HUDEP-2 (cell line): ENCODE measurements around the gene ROBO1.

Experiments used
- DNase-seq, 76 experiments: peaks; one replicate each; lab custom pipeline; 2025; ENCODE audit not compliant: unreplicated experiment in 76 of 76; lab: John Stamatoyannopoulos, UW

ROBO1 gene

GRCh38 chr3:78940128-78940527 lies 827.7 kb downstream of the ROBO1 start:
- DNase-seq: no peak

GRCh38 chr3:78937475-78937874 lies 830.3 kb downstream of the ROBO1 start:
- DNase-seq: no peak

GRCh38 chr3:78927759-78928158 lies 840.0 kb downstream of the ROBO1 start:
- DNase-seq: no peak

- DNase-seq: no peak
Measured at GRCh38 chr3:78926523-78926922, 841.3 kb downstream of the ROBO1 start.

- no peak for DNase-seq
Measured at GRCh38 chr3:78924711-78925110, 843.1 kb downstream of the ROBO1 start.

GRCh38 chr3:78919021-78919755 lies 848.6 kb downstream of the ROBO1 start:
- no peak for DNase-seq

GRCh38 chr3:78918361-78919020 lies 849.3 kb downstream of the ROBO1 start:
- DNase-seq: no peak

GRCh38 chr3:78917536-78917935 lies 850.3 kb downstream of the ROBO1 start:
- DNase-seq: no peak

- no peak for DNase-seq
Measured at GRCh38 chr3:78913711-78914110, 854.1 kb downstream of the ROBO1 start.

GRCh38 chr3:78912687-78913086 lies 855.1 kb downstream of the ROBO1 start:
- DNase-seq: no peak

- no peak for DNase-seq
Measured at GRCh38 chr3:78912259-78912658, 855.5 kb downstream of the ROBO1 start.

GRCh38 chr3:78911394-78911793 lies 856.4 kb downstream of the ROBO1 start:
- no peak for DNase-seq

GRCh38 chr3:78908236-78908635 lies 859.6 kb downstream of the ROBO1 start:
- DNase-seq: no peak

- DNase-seq: no peak
Measured at GRCh38 chr3:78907367-78907766, 860.4 kb downstream of the ROBO1 start.

GRCh38 chr3:78906930-78907329 lies 860.9 kb downstream of the ROBO1 start:
- no peak for DNase-seq

GRCh38 chr3:78906245-78906644 lies 861.6 kb downstream of the ROBO1 start:
- DNase-seq: no peak

GRCh38 chr3:78905700-78906099 lies 862.1 kb downstream of the ROBO1 start:
- DNase-seq: no peak

GRCh38 chr3:78901544-78901943 lies 866.3 kb downstream of the ROBO1 start:
- no peak for DNase-seq

GRCh38 chr3:78900880-78901279 lies 866.9 kb downstream of the ROBO1 start:
- no peak for DNase-seq

GRCh38 chr3:78900426-78900825 lies 867.4 kb downstream of the ROBO1 start:
- DNase-seq: no peak

GRCh38 chr3:78895528-78895927 lies 872.3 kb downstream of the ROBO1 start:
- DNase-seq: no peak

GRCh38 chr3:78894787-78895186 lies 873.0 kb downstream of the ROBO1 start:
- DNase-seq: no peak
